HepG2 (cell line): ENCODE data around the gene APOL4. TPM values are rescaled to one million over a fixed set of nuclear protein-coding genes. Genes with fewer than 3 reads are reported as not detected.

ENCODE experiments used
- ELF1 ChIP-seq: sonication (generic); formaldehyde crosslinking; IDR thresholded peaks from 2 replicates; pipeline ENCODE4 v1.4.0; 2020; ENCODE audit warnings: missing genetic modification reagents
- ELF4 ChIP-seq: sonication (generic); formaldehyde crosslinking; IDR thresholded peaks from 2 replicates; pipeline ENCODE4 v1.5.0; 2020; ENCODE audit warnings: missing genetic modification reagents, mild to moderate bottlenecking, moderate library complexity, borderline replicate concordance
- GTF2F1 ChIP-seq: fragments of 150-350 bp; IDR thresholded peaks from 2 replicates; pipeline ENCODE4 v1.6.1; 2014; ENCODE audit warnings: low read length
- HDAC2 ChIP-seq: sonication (generic); formaldehyde crosslinking; IDR thresholded peaks from 2 replicates; pipeline ENCODE4 v1.4.0; 2020; ENCODE audit warnings: missing genetic modification reagents
- HNRNPUL1 ChIP-seq: fragments of 200-400 bp; formaldehyde crosslinking; IDR thresholded peaks from 2 replicates; pipeline ENCODE4 v1.6.1; 2017; ENCODE audit warnings: low read depth, mild to moderate bottlenecking, low read length, moderate library complexity
- JDP2 ChIP-seq: sonication (generic); formaldehyde crosslinking; IDR thresholded peaks from 2 replicates; pipeline ENCODE4 v1.8.1; 2022; ENCODE audit warnings: missing genetic modification reagents, borderline replicate concordance
- MTF2 ChIP-seq: sonication (generic); formaldehyde crosslinking; IDR thresholded peaks from 2 replicates; pipeline ENCODE4 v1.5.0; 2020; ENCODE audit warnings: missing genetic modification reagents, borderline replicate concordance
- NFE2 ChIP-seq: sonication (generic); formaldehyde crosslinking; IDR thresholded peaks from 2 replicates; pipeline ENCODE4 v1.4.0; 2020; ENCODE audit warnings: missing genetic modification reagents
- NONO ChIP-seq, 2 experiments: fragments of 450-650 bp in 1 of 2; sonication (generic) in 1 of 2; formaldehyde crosslinking in 1 of 2; IDR thresholded peaks in 1 of 2; conservative IDR thresholded peaks in 1 of 2; 2 replicates each; pipeline versions ENCODE4 v1.6.1 to v1.8.0; 2017 to 2022; ENCODE audit warnings: mild to moderate bottlenecking in 1 of 2, missing genetic modification reagents in 1 of 2, moderate library complexity in 1 of 2
- PHF8 ChIP-seq: sonication (generic); formaldehyde crosslinking; IDR thresholded peaks from 2 replicates; pipeline ENCODE4 v1.5.0; 2020; ENCODE audit warnings: missing genetic modification reagents
- PPARG ChIP-seq: conservative IDR thresholded peaks from 2 replicates; pipeline ENCODE4 v1.6.1; 2016; ENCODE audit warnings: missing biosample characterization, missing genetic modification reagents
- REXO4 ChIP-seq: sonication (generic); formaldehyde crosslinking; IDR thresholded peaks from 2 replicates; pipeline ENCODE4 v1.8.0; 2022; ENCODE audit warnings: missing genetic modification reagents, mild to moderate bottlenecking, borderline replicate concordance
- SETDB1 ChIP-seq: sonication (generic); formaldehyde crosslinking; IDR thresholded peaks from 2 replicates; pipeline ENCODE4 v1.5.1; 2020; ENCODE audit warnings: missing genetic modification reagents, mild to moderate bottlenecking, borderline replicate concordance
- SIX1 ChIP-seq: sonication (generic); formaldehyde crosslinking; IDR thresholded peaks from 2 replicates; pipeline ENCODE4 v1.4.0; 2020; ENCODE audit warnings: missing genetic modification reagents, borderline replicate concordance
- SOX6 ChIP-seq, 2 experiments: fragments of 450-650 bp in 1 of 2; sonication (generic) in 1 of 2; formaldehyde crosslinking in 1 of 2; IDR thresholded peaks; 2 replicates each; pipeline versions ENCODE4 v1.4.0 to v1.6.1; 2017 to 2020; ENCODE audit warnings: antibody characterized with exemption in 1 of 2, mild to moderate bottlenecking in 1 of 2, missing genetic modification reagents in 1 of 2
- SPEN ChIP-seq: sonication (generic); formaldehyde crosslinking; IDR thresholded peaks from 2 replicates; pipeline ENCODE4 v1.5.1; 2020; ENCODE audit warnings: low read depth, mild to moderate bottlenecking, missing genetic modification reagents
- SRF ChIP-seq: IDR thresholded peaks from 2 replicates; pipeline ENCODE4 v1.6.1; 2011; ENCODE audit warnings: mild to moderate bottlenecking, low read depth, low read length, moderate library complexity
- YEATS4 ChIP-seq: sonication (generic); formaldehyde crosslinking; IDR thresholded peaks from 2 replicates; pipeline ENCODE4 v1.4.0; 2020; ENCODE audit warnings: missing genetic modification reagents, borderline replicate concordance
- ZBTB42 ChIP-seq: sonication (generic); formaldehyde crosslinking; IDR thresholded peaks from 2 replicates; pipeline ENCODE4 v1.5.0; 2020; ENCODE audit warnings: mild to moderate bottlenecking, missing genetic modification reagents
- ZFAT ChIP-seq: sonication (generic); formaldehyde crosslinking; conservative IDR thresholded peaks from 2 replicates; pipeline ENCODE4 v1.8.1; 2023; ENCODE audit warnings: missing genetic modification reagents, inconsistent platforms
- ZNF331 ChIP-seq: sonication (generic); formaldehyde crosslinking; IDR thresholded peaks from 2 replicates; pipeline ENCODE4 v1.4.0; 2020; ENCODE audit warnings: missing genetic modification reagents
- ZNF567 ChIP-seq: sonication (generic); formaldehyde crosslinking; IDR thresholded peaks from 2 replicates; pipeline ENCODE4 v1.8.1; 2023; ENCODE audit warnings: mild to moderate bottlenecking, missing genetic modification reagents, borderline replicate concordance
- ZNF652 ChIP-seq: IDR thresholded peaks from 2 replicates; pipeline ENCODE4 v1.6.1; 2016; ENCODE audit warnings: low read depth, borderline replicate concordance
- ZNF781 ChIP-seq: sonication (generic); formaldehyde crosslinking; IDR thresholded peaks from 2 replicates; pipeline ENCODE4 v1.5.1; 2020; ENCODE audit warnings: borderline replicate concordance, mild to moderate bottlenecking, missing genetic modification reagents; ENCODE audit errors: not compliant biosample characterization
- ZNF790 ChIP-seq: sonication (generic); formaldehyde crosslinking; IDR thresholded peaks from 2 replicates; pipeline ENCODE4 v1.8.0; 2022; ENCODE audit warnings: missing genetic modification reagents, mild to moderate bottlenecking, borderline replicate concordance
- polyA plus RNA-seq, 8 experiments: library from polyadenylated mRNA; depleted of rRNA in 3 of 8; stranded (reverse) in 7 of 8; unstranded in 1 of 8; fragments of >200 nt; fragmentation: Illumina TruSeq in 4 of 8; extraction: Trizol in 4 of 8; gene quantifications; 2 replicates each; pipeline versions ENCODE4 v1.2.1 to v1.2.3, GENCODE V29; 2011 to 2016; ENCODE audit warnings: low read depth in 4 of 8, missing spikeins in 1 of 8, mixed read lengths in 1 of 8; ENCODE audit not compliant: insufficient read depth in 1 of 8
- total RNA-seq, 5 experiments: library from RNA; depleted of rRNA; stranded (reverse); fragments of >200 nt; fragmentation: Illumina TruSeq; extraction: Trizol; gene quantifications; 2 replicates each; pipeline ENCODE4 v1.2.3, GENCODE V29; 2016; ENCODE audit warnings: low read depth in 1 of 5
- TF ChIP-seq, protein P1 (sequence below): sonication (generic); formaldehyde crosslinking; IDR thresholded peaks from 2 replicates; pipeline ENCODE4 v1.5.0; 2020; ENCODE audit warnings: missing genetic modification reagents
- TF ChIP-seq, protein P2 (sequence below): sonication (generic); formaldehyde crosslinking; IDR thresholded peaks from 2 replicates; pipeline ENCODE4 v1.8.0; 2022; ENCODE audit warnings: missing genetic modification reagents, mild to moderate bottlenecking, inconsistent platforms, borderline replicate concordance
- TF ChIP-seq, protein P3 (sequence below): sonication (generic); formaldehyde crosslinking; IDR thresholded peaks from 2 replicates; pipeline ENCODE4 v1.4.0; 2020; ENCODE audit warnings: missing genetic modification reagents, borderline replicate concordance

The APOL4 gene
- total and polyA plus RNA-seq, 2 of the 13 experiments (the other 11 are each of a cell fraction or from before 2014, with no cell fraction given) = 0.77 to 2.8 TPM

DNA sequence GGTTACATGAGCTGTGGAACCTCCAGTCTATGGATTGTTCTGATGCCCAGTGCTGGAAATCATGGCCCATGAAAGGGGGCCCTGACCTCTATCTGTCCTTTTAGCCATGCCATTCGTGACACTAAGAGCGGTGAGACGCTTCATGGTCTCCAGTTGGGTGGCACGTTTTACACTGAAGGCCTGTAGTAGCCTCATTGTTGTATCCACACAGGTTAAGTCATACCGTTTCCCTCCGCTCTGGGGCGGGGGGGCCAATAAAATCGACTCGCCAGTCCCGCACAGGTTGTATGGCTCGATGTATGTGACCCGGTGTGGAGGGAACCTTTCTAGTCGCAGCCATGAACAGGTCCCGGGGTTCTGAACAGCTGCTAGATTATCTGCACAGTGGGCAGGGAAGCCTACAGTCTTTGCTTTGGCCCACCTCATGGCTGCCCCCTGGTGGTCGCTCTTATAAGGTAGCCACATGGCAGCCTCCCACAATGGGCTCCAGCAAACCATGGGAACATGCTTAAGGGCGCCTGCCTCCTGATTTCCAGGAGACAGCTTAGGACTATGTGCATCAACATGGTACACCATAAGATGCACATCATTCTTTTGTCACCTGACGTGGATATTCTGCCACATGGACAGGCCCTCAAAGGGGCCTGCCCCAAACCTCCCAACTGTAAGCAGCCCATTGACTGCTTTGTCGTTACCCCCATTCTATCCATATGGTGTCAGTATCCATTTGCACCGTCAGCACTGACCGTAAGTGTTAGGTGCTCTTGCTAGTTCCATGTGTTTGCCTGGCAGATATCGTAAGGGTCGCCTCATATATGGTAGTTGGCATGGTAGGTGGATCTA is 21.4 kb downstream of the APOL4 start (continued):
- TF ChIP-seq, protein P1, sequence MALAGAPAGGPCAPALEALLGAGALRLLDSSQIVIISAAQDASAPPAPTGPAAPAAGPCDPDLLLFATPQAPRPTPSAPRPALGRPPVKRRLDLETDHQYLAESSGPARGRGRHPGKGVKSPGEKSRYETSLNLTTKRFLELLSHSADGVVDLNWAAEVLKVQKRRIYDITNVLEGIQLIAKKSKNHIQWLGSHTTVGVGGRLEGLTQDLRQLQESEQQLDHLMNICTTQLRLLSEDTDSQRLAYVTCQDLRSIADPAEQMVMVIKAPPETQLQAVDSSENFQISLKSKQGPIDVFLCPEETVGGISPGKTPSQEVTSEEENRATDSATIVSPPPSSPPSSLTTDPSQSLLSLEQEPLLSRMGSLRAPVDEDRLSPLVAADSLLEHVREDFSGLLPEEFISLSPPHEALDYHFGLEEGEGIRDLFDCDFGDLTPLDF (CRISPR knock-in tag) = no peak
- no peak for TF ChIP-seq SPEN (CRISPR knock-in tag)
- TF ChIP-seq ZFAT (CRISPR knock-in tag) = no peak
- no peak for TF ChIP-seq SIX1 (CRISPR knock-in tag)
- TF ChIP-seq GTF2F1 = no peak
- no peak for TF ChIP-seq ZBTB42 (CRISPR knock-in tag)
- TF ChIP-seq SRF = no peak
- TF ChIP-seq YEATS4 (CRISPR knock-in tag) = no peak
- TF ChIP-seq, protein P2, sequence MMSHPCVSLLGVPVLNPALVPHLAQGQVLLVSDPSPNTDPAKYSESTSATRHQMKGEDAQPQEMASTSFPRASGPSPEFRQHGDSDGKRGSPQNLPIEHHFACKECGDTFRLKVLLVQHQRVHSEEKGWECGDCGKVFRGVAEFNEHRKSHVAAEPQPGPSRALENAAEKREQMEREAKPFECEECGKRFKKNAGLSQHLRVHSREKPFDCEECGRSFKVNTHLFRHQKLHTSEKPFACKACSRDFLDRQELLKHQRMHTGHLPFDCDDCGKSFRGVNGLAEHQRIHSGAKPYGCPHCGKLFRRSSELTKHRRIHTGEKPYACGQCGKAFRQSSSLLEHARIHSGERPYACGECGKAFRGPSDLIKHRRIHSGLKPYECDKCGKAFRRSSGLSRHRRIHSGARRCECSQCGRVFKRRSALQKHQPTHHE (CRISPR knock-in tag) = no peak
- TF ChIP-seq ZNF781 (CRISPR knock-in tag) = no peak
- TF ChIP-seq, protein P3, sequence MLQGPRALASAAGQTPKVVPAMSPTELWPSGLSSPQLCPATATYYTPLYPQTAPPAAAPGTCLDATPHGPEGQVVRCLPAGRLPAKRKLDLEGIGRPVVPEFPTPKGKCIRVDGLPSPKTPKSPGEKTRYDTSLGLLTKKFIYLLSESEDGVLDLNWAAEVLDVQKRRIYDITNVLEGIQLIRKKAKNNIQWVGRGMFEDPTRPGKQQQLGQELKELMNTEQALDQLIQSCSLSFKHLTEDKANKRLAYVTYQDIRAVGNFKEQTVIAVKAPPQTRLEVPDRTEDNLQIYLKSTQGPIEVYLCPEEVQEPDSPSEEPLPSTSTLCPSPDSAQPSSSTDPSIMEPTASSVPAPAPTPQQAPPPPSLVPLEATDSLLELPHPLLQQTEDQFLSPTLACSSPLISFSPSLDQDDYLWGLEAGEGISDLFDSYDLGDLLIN (CRISPR knock-in tag) = no peak
- no peak for TF ChIP-seq ZNF790 (CRISPR knock-in tag)
- TF ChIP-seq HNRNPUL1 = no peak
- TF ChIP-seq REXO4 (CRISPR knock-in tag) = no peak
- TF ChIP-seq HDAC2 (CRISPR knock-in tag) = no peak
- 0 out of 2 replicates have a peak, but pooled peaks have one; percentile 19 for TF ChIP-seq PHF8
- TF ChIP-seq MTF2 (CRISPR knock-in tag) = no peak
- TF ChIP-seq ZNF331 (CRISPR knock-in tag) = peak; percentile 43; the same call in 1 of the 2 replicates
- TF ChIP-seq ELF4 (CRISPR knock-in tag) = no peak
- TF ChIP-seq SOX6 (IDR thresholded peaks at IDR 0.05) = no peak
- TF ChIP-seq SOX6 (CRISPR knock-in tag; IDR thresholded peaks at IDR 0.05) = no peak
- no peak for TF ChIP-seq ZNF567 (CRISPR knock-in tag)
- no peak for TF ChIP-seq NFE2 (CRISPR knock-in tag)
- TF ChIP-seq SETDB1 (CRISPR knock-in tag) = no peak
- TF ChIP-seq ZNF652 (CRISPR knock-in tag) = no peak
- TF ChIP-seq ELF1 = no peak
- TF ChIP-seq NONO (IDR thresholded peaks at IDR 0.05) = no peak
- no peak for TF ChIP-seq NONO (CRISPR knock-in tag; conservative IDR thresholded peaks at IDR 0.05)
- no peak for TF ChIP-seq JDP2
- TF ChIP-seq PPARG (CRISPR knock-in tag) = no peak
